Colon (tissue), 2 donors: ENCODE measurements around the gene SLC38A3.

Experiments
- FAIRE-seq: peaks from 2 replicates; lab custom pipeline; 2012; peaks lifted over from hg19 to GRCh38; lab: Jason Lieb, UNC
- donor health status: control.
- donor health status: control.

SLC38A3 gene

DNA sequence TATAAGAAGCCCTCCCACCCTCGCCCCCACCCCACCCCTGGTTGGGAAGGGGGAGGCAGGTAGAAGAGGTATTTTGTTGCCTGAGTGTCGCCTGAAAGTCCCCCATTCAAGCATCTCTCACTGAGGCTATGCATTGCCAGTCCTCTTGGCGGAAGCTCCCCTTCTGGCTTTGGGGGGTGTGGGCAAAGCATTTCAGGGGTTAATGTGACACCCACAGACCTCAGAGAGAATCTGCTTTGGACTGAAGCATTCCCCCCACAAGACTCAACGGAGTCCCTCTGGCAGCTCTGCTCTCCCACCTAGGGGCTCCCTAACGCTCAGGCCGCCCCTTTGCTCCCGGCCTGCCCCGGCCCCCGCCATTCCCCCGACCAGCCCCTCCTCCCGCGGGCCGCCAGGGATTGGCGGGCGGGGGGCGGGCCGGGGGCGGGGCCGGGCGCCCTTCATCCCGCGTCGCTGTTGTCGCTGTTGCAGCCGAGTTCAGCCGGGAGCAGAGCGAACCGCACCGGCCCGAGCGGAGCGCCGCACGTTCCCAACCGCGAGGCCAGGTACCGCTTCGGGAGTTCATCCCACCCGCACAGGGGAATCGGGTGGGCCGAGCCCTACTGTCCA, at the start of gene SLC38A3:
Gene SLC38A3, plus strand, starts transcription at position 468 of the 609 bp plus-strand sequence. CDS start 8,929 bp downstream, outside the sequence.
- FAIRE-seq: no peak

- no peak for FAIRE-seq
These were observed 49.6 kb upstream of the SLC38A3 start for GRCh38 chr3:50155491-50155878.

- no peak for FAIRE-seq
These were observed 49.2 kb upstream of the SLC38A3 start for GRCh38 chr3:50155891-50156290.

- no peak for FAIRE-seq
These were observed 48.2 kb upstream of the SLC38A3 start for GRCh38 chr3:50156549-50157493.

GRCh38 chr3:50157827-50158529, 47.1 kb upstream of the SLC38A3 start:
- no peak for FAIRE-seq

DNA sequence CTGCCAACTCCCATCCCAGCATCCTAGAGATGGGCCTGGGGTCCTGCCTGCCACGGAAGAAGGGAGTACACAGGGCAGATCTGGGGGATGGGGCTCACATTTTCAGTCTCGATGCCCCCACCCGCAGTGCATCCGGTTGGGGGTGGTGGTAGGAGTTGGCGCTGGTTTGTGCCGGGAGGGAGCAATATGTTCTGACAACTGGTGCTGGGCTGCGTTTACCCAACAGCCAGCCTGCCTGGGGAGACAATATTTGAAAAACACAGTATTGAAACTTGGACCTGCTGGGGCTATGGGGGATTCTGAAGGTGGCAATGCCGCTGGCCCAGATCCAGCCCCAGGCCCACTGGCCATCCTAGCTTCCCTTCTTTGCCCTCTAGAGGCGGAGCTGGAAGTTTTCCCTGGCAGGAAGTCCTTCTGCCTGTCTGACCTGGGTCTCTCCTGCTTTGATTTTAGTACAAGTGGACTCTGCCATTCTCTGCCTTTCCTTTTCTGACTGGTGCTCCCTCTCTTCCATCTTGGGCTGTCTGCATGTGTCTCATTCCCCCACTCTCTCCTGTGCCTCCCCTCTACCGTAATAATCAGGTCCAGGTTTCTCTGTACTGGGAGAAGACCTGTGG, 46.4 kb upstream of the SLC38A3 start:
- FAIRE-seq: no peak

GRCh38 chr3:50160561-50160983, 44.5 kb upstream of the SLC38A3 start:
- no peak for FAIRE-seq

GRCh38 chr3:50161320-50161719, 43.8 kb upstream of the SLC38A3 start:
- FAIRE-seq: no peak

DNA sequence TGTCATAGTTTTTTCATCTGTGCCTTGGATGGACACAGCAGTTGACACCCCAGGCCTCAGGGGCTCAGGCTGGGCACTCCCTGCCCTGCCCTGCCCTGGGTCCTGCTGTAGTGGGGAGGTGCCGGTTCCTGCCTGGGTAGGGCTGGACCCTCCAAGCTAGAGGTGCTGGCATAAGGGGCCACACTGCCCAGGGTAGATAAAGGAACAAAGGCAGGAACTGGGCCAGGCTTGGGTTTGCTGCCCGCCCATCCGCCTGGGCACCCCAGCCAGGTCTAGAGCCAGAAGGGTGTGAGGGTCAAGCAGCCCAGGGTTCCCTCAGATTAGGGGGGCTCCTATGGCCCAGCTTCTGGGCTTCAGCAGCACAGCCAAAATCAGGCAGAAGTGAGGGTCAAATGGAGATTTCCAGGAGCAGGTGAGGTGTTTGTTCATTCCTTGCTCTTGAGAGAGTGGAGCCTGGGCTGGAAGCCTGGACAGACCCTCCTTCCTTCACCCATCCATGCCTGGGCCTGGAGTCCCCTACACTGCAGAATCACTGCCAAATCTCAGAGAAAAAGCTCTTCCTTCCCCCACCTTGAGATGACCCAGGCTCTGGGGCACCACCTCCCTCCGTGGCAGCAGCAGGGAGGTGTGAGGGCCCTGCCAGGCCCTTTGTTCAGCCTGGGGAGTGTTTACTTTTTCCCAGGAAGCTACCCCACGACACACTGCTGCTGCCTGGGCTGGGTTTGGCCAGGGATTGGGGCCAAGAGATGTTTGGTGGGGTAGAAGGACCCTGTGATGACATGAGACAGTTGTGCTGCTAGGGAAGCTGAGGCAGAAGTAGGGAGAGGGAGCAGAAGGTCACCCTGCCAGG, 42.8 kb upstream of the SLC38A3 start:
- no peak for FAIRE-seq

DNA sequence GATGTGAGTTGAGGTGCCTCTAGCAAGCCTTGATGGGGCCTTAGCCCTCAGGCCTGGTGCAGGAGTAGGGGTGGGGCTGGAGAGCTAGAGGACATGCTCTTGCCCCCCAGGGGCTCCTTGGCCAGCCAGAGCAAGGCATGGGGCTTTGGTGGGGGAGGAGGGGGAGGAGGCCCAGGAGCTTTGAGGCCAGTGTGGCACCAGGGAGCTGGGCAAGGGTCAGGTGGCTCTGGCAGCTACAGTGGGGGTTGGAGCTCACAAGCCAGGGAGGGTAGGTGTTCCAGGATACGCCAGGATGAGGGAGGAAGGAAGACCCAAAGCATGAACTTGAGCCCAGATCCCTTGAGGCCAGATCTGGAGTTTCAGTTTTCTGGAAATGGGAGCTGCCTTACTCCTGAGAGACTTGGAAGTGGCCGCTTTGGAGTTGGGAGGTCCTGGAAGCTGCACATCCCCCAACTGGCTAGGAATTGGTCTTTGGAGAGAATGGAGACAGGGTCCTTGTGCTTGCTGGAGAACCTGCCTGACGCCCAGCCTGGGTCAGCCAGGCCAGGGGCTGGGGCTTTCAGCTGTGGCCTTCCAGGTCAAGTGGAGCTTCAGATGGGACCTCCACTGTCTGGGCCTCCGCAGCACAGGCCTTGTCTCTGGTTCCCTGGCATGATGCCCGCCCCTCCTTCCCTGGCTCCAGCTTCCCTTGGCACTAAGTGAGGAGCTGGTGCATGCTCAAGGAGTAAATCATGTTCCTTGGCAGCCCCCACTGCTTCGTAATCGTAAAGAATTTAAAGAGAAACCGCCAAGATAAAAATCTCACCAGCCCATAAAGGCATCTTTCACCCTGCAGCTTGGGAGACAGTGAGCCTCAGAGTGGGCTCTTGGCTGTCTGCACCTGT, 41.3 kb upstream of the SLC38A3 start:
- no peak for FAIRE-seq

GRCh38 chr3:50164481-50164880, 40.6 kb upstream of the SLC38A3 start:
- FAIRE-seq: no peak

DNA sequence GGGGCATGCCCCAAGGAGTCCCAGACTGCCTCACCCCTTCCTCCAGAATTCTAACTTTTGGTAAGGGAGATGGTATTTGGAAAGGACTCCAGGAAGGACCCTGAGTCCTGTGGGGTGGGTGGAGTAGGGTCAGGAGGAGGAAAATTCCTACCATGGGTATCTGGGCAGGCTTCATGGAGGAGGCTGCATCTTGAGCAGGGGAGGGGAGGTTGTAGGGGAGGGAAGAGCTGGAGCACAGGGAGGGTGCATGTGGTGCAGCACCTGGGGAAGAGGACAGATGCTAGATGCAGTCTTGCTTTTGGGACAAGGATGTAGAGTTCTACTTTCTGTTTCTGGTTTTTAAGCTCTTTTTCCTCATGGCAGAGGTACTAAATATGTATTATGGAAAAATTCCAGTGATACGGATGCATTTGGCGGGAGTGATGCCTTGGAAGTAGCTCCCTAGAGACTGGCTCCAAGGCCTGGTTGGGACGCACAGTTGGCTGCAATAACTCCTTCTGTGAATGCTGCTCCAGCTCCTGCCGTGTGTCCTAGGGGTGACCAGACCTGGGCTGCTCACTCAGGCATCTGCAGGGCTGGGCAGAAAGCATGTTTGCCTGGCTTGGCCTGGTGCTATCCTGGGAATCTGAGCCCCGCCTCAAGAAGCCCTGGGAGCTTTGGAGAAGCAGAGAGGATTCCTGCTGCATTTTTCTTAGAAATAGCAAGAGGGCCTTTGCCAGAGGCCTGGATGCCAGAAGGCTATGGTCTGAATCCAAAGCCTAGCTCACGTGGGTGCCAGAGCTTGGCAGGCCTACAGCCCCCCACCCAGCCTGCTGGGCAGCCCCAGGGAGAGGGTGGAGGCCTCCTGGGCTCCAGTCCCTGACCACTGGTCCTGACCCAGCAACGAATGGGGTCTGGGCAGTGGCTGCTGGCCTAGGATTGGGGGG, 39.8 kb upstream of the SLC38A3 start:
- FAIRE-seq: no peak

DNA sequence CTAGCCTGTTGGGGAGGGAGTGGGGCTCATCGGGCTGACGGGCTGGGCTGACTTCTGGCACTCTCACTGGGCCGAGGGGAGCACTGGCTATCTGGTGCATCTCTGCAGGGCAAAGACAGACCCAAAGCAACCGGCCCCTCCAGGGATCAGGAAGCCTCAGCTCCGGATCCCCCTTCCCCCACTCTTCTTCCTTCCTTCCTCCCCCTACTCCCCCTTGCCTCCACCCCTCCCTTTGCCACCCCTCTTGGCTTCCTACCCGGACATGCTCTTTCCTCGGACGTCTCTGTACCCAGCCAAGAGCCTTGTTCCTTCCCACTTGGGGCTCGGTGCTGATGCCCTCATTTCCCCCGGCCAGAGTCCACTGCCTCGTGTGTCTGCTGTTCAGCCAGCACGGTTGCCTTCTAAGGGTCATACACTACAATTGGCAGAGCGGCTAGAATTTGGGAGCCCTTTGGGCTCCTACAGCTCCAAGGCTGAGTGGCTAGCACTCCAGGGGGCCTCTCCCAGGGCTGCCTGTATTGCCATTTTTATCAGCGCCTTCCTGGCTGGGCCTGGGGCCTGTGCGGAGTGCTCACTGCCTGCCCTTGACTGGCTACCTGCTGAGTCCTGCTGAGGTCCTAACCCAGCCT, 39.0 kb upstream of the SLC38A3 start:
- FAIRE-seq: no peak

DNA sequence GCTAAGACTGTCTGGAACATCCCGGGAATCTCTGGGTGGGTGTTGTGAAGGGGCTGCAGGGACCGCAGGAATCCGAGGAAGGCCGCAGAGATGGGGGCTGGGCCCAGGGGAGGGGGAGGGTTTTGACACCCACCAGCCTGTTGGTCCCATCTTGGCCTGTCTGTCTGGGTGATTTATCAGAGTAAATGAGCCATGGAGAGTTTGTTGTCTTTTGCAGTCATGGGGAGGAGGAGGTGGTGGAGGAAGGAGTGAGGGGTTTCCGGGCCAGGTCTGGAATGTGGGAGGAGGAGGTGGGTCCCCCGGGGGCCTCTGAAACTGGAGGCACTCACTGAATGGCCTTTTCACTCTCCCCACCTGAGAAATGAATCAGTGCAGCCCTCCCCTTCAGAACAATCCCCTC, 38.5 kb upstream of the SLC38A3 start:
- no peak for FAIRE-seq

GRCh38 chr3:50167069-50167840, 37.8 kb upstream of the SLC38A3 start:
- FAIRE-seq: no peak

GRCh38 chr3:50167841-50168209, 37.2 kb upstream of the SLC38A3 start:
- no peak for FAIRE-seq

DNA sequence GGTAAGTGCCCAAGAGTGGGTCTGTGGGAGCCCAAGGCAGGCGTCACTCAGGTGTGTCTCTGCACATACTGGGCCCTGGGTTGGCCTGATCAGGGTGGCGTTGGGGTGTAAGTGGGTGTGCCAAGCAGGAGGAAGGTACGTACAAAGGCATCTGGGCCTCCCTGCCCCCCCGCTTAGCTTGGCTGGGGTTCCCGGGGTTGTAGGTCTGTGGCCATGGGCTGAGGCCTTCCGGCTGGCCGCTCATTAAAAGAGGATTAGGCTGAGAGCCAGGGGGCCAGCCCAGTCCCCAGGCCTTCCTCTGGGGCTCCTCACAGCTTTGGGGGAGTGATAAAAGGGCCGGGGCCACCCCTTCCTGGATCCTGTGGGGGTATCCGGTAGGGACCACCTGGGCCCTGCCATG, 36.7 kb upstream of the SLC38A3 start:
- no peak for FAIRE-seq

DNA sequence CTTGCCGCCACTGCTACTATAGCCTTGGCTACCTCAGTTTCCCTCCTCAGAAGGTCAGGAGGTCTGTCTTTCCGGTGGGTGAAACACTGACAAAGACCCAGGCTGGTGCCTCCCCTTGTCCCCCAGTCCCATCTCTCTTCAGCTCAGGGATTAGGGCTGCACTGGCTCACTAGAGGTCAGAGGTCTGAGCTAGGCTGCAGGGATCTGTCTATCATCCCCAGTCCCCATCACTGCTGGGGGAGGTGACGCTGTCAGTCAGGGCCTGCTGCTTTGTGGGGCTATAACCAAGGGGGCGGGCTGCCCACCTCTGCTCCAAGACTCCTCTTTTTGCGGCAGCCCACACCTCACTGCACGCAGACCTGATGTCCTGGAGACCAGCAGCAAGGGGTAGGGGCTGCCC, 36.3 kb upstream of the SLC38A3 start:
- no peak for FAIRE-seq
